ENCODE data around the gene IFI30. TPM values are rescaled to one million over a fixed set of nuclear protein-coding genes. Genes with fewer than 3 reads are reported as not detected.

The IFI30 gene
- total and polyA plus RNA-seq, 4 donors, result 60.2 to 130 (median 109) TPM

DNA sequence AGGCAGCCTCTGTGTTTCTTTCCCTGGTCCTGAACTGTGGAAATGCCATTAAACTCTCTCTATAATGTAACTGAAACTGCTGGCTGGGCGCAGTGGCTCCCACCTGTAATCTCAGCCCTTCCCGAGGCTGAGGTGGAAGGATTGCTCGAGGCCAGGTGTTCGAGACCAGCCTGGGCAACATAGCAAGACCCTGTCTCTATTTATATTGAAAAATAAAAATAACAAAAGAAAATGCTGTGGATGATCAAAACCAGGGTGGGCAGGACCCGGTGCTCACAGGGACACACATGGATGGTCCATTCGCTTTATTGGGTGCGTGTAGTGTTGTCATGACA is 22.9 kb downstream of the IFI30 start:
- H3K4me3 ChIP-seq (ENCODE audit: low read depth in 1 of 3, low read length in 3 of 3), result no peak overlapping the region
- no peak for DNase-seq (ENCODE audit: low spot score)
- H3K27me3 ChIP-seq (ENCODE audit: control insufficient read depth in 4 of 4, insufficient read depth in 4 of 4, low read length in 3 of 4), result no peaks in the 10 kb centered on the region
- no peaks in the 10 kb centered on the region for H3K9me3 ChIP-seq (ENCODE audit: control insufficient read depth in 4 of 4, low read length in 3 of 4)
- H3K9ac ChIP-seq (ENCODE audit: low read depth in 1 of 2, low read length in 2 of 2), result no peak overlapping the region
- H3K27ac ChIP-seq (ENCODE audit: low read depth in 1 of 2, low read length in 2 of 2), result no peak overlapping the region
- no peak for TF ChIP-seq EGR1 (IDR thresholded peaks at IDR 0.05; ENCODE audit: low read depth in 2 of 2)
- TF ChIP-seq, protein P1, sequence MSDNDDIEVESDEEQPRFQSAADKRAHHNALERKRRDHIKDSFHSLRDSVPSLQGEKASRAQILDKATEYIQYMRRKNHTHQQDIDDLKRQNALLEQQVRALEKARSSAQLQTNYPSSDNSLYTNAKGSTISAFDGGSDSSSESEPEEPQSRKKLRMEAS (IDR thresholded peaks at IDR 0.05), result no peak
- no peak for TF ChIP-seq HNF4G (IDR thresholded peaks at IDR 0.05)
- TF ChIP-seq FOXA1 (IDR thresholded peaks at IDR 0.05), result no peak
- TF ChIP-seq, protein P2, sequence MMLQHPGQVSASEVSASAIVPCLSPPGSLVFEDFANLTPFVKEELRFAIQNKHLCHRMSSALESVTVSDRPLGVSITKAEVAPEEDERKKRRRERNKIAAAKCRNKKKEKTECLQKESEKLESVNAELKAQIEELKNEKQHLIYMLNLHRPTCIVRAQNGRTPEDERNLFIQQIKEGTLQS (IDR thresholded peaks at IDR 0.05), result no peak
- TF ChIP-seq TAF1 (conservative IDR thresholded peaks at IDR 0.05), result no peak
- no peak for TF ChIP-seq FOXA2 (IDR thresholded peaks at IDR 0.05)
- TF ChIP-seq YY1 (IDR thresholded peaks at IDR 0.05), result no peak
- H3K36me3 ChIP-seq (ENCODE audit: control insufficient read depth in 4 of 4, insufficient read depth in 3 of 4, low read depth in 1 of 4, low read length in 3 of 4), result peaks cover 0 to 12% (median 4%) of the 10 kb centered on the region in 4 donors
- peaks cover 7 to 19% (median 13%) of the 10 kb centered on the region in 4 donors for H3K4me1 ChIP-seq (ENCODE audit: control insufficient read depth in 4 of 4, insufficient read depth in 4 of 4, low read length in 3 of 4)
- WGBS, result 89% methylated on average over 7 of the region's 7 CpGs

DNA sequence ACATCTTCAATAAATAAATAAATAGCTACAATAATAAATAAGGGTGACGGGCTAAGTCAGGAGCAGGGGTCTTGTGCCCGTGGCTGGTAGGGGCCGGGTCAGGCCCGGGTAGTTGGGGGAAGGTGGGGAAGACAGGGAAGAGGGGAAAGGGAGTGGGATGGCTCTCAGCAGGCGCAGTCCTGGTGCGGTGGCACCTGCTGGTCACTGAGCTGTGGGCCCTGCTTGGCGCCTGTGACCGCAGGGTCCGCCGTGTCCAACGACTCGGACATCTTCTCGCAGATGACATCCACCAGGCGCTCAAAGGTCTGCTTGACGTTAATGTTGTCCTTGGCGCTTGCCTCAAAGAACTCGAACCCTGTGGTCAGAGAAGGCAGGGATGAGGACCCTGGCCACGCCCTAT is 23.7 kb downstream of the IFI30 start:
- Histone ChIP-seq H3K27me3 (ENCODE audit: control insufficient read depth in 4 of 4, insufficient read depth in 4 of 4, low read length in 3 of 4) (no peaks in the 10 kb centered on the region), H3K27ac (ENCODE audit: low read depth in 1 of 2, low read length in 2 of 2) (no peak overlapping the region), H3K9ac (ENCODE audit: low read depth in 1 of 2, low read length in 2 of 2) (no peak overlapping the region), H3K4me1 (ENCODE audit: control insufficient read depth in 4 of 4, insufficient read depth in 4 of 4, low read length in 3 of 4) (peaks cover 7 to 13% (median 10%) of the 10 kb centered on the region in 4 donors), H3K9me3 (ENCODE audit: control insufficient read depth in 4 of 4, low read length in 3 of 4) (no peaks in the 10 kb centered on the region), H3K4me3 (ENCODE audit: low read depth in 1 of 3, low read length in 3 of 3) (no peak overlapping the region), H3K36me3 (ENCODE audit: control insufficient read depth in 4 of 4, insufficient read depth in 3 of 4, low read depth in 1 of 4, low read length in 3 of 4) (peaks cover 0 to 12% (median 4%) of the 10 kb centered on the region in 4 donors)
- WGBS, result 97% methylated on average over 18 of the region's 18 CpGs
- TF ChIP-seq GABPA (IDR thresholded peaks at IDR 0.05 in 1 of 2, conservative IDR thresholded peaks at IDR 0.05 in 1 of 2), result no peak
- no peak for TF ChIP-seq TAF1 (conservative IDR thresholded peaks at IDR 0.05)
- no peak for TF ChIP-seq HNF4G (IDR thresholded peaks at IDR 0.05)
- TF ChIP-seq, protein P3, sequence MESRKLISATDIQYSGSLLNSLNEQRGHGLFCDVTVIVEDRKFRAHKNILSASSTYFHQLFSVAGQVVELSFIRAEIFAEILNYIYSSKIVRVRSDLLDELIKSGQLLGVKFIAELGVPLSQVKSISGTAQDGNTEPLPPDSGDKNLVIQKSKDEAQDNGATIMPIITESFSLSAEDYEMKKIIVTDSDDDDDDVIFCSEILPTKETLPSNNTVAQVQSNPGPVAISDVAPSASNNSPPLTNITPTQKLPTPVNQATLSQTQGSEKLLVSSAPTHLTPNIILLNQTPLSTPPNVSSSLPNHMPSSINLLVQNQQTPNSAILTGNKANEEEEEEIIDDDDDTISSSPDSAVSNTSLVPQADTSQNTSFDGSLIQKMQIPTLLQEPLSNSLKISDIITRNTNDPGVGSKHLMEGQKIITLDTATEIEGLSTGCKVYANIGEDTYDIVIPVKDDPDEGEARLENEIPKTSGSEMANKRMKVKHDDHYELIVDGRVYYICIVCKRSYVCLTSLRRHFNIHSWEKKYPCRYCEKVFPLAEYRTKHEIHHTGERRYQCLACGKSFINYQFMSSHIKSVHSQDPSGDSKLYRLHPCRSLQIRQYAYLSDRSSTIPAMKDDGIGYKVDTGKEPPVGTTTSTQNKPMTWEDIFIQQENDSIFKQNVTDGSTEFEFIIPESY (IDR thresholded peaks at IDR 0.05), result no peak
- TF ChIP-seq EGR1 (IDR thresholded peaks at IDR 0.05; ENCODE audit: low read depth in 2 of 2), result no peak
- TF ChIP-seq, protein P2 (IDR thresholded peaks at IDR 0.05), result no peak
- TF ChIP-seq, protein P4, sequence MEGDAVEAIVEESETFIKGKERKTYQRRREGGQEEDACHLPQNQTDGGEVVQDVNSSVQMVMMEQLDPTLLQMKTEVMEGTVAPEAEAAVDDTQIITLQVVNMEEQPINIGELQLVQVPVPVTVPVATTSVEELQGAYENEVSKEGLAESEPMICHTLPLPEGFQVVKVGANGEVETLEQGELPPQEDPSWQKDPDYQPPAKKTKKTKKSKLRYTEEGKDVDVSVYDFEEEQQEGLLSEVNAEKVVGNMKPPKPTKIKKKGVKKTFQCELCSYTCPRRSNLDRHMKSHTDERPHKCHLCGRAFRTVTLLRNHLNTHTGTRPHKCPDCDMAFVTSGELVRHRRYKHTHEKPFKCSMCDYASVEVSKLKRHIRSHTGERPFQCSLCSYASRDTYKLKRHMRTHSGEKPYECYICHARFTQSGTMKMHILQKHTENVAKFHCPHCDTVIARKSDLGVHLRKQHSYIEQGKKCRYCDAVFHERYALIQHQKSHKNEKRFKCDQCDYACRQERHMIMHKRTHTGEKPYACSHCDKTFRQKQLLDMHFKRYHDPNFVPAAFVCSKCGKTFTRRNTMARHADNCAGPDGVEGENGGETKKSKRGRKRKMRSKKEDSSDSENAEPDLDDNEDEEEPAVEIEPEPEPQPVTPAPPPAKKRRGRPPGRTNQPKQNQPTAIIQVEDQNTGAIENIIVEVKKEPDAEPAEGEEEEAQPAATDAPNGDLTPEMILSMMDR (IDR thresholded peaks at IDR 0.05; ENCODE audit: low read depth, low read length, missing input control), result no peak
- TF ChIP-seq NR2F2 (IDR thresholded peaks at IDR 0.05), result no peak
- TF ChIP-seq, protein P5, sequence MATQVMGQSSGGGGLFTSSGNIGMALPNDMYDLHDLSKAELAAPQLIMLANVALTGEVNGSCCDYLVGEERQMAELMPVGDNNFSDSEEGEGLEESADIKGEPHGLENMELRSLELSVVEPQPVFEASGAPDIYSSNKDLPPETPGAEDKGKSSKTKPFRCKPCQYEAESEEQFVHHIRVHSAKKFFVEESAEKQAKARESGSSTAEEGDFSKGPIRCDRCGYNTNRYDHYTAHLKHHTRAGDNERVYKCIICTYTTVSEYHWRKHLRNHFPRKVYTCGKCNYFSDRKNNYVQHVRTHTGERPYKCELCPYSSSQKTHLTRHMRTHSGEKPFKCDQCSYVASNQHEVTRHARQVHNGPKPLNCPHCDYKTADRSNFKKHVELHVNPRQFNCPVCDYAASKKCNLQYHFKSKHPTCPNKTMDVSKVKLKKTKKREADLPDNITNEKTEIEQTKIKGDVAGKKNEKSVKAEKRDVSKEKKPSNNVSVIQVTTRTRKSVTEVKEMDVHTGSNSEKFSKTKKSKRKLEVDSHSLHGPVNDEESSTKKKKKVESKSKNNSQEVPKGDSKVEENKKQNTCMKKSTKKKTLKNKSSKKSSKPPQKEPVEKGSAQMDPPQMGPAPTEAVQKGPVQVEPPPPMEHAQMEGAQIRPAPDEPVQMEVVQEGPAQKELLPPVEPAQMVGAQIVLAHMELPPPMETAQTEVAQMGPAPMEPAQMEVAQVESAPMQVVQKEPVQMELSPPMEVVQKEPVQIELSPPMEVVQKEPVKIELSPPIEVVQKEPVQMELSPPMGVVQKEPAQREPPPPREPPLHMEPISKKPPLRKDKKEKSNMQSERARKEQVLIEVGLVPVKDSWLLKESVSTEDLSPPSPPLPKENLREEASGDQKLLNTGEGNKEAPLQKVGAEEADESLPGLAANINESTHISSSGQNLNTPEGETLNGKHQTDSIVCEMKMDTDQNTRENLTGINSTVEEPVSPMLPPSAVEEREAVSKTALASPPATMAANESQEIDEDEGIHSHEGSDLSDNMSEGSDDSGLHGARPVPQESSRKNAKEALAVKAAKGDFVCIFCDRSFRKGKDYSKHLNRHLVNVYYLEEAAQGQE (IDR thresholded peaks at IDR 0.05), result no peak
- DNase-seq (ENCODE audit: low spot score), result no peak
